Measurements from ENCODE around the gene ECT2.
"Not testable (repeated sequence)": the region's sequence is repeated elsewhere in the genome, so short reads cannot be mapped to it uniquely, and the experiment has no call there.

ECT2 gene

DNA sequence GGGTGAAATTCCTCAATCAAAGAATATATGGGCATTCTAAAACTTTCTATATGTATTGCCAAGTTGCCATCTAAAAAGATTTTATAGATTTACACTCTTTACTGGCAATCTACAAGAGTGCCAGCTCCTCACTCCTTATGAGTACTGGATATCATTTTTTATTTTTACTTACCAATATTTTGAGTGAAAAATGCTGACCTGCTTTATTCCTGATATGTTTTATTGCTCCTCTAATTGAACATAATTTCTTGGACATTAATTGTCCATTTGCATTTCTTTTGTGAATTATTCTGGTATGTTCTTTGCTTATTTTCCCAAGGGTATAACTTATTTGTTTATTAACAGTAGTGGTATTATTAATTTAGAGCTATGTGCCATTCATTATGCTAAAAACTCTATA is 96.8 kb downstream of the ECT2 start:
- no peaks in the 10 kb centered on the region for H3K9me3 Mint-ChIP-seq
- peaks cover 14% of the 10 kb centered on the region for H3K27me3 Mint-ChIP-seq (ENCODE audit: low read depth)
- no peaks in the 10 kb centered on the region for H3K36me3 Mint-ChIP-seq (ENCODE audit: low read depth)
- no peak overlapping the region for H3K27ac Mint-ChIP-seq
- H3K4me3 Mint-ChIP-seq: no peak overlapping the region
- H3K4me1 Mint-ChIP-seq (ENCODE audit: low read depth): no peaks in the 10 kb centered on the region

DNA sequence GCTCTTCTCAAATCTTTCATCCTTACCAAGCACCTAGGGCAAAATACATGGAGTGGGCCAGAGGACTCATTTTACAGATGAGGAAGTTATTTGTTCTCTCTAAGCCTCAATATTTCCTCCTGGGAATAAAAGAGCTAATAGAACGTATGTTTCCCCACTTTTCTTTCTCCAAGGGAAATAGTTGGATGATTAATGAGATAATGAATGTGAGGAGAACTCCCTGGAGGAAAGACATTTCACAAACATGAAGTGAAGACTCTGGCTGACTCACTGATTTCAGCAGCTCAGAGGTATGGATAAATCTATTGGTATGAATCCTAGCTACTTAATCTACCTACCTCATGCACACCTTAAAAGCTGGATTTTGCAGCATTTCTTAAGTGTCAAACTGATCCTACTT is 98.4 kb downstream of the ECT2 start:
- no peaks in the 10 kb centered on the region for H3K9me3 Mint-ChIP-seq

DNA sequence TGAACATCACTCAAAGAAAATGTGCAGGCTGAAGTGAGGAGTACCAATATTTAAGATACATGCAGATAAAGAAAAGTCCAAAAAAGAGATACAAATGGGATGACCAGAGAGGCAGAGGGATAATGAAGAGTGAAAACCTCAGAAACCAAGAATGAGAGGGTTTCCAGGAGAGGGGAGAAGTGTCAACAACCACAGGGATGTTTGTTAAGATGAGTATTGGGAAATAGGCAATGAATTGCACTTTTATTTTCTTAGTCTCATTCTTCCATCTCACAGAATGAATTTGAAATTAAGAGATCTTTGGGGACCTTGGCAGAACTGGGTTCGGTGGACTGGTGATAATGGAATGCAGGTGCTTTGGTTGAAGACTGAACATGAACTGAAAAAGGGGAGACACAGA is 102.5 kb downstream of the ECT2 start:
- Mint-ChIP-seq H3K4me1 (ENCODE audit: low read depth) (no peaks in the 10 kb centered on the region), H3K27ac (no peak overlapping the region), H3K9me3 (no peaks in the 10 kb centered on the region), H3K27me3 (ENCODE audit: low read depth) (peaks cover 9% of the 10 kb centered on the region), H3K4me3 (no peak overlapping the region), H3K36me3 (ENCODE audit: low read depth) (no peaks in the 10 kb centered on the region)

More for the DNA sequence above, 98.4 kb downstream of the ECT2 start:
- Mint-ChIP-seq H3K4me3 (no peak overlapping the region), H3K4me1 (ENCODE audit: low read depth) (no peaks in the 10 kb centered on the region), H3K36me3 (ENCODE audit: low read depth) (no peaks in the 10 kb centered on the region), H3K27me3 (ENCODE audit: low read depth) (peaks cover 14% of the 10 kb centered on the region), H3K27ac (no peak overlapping the region)

DNA sequence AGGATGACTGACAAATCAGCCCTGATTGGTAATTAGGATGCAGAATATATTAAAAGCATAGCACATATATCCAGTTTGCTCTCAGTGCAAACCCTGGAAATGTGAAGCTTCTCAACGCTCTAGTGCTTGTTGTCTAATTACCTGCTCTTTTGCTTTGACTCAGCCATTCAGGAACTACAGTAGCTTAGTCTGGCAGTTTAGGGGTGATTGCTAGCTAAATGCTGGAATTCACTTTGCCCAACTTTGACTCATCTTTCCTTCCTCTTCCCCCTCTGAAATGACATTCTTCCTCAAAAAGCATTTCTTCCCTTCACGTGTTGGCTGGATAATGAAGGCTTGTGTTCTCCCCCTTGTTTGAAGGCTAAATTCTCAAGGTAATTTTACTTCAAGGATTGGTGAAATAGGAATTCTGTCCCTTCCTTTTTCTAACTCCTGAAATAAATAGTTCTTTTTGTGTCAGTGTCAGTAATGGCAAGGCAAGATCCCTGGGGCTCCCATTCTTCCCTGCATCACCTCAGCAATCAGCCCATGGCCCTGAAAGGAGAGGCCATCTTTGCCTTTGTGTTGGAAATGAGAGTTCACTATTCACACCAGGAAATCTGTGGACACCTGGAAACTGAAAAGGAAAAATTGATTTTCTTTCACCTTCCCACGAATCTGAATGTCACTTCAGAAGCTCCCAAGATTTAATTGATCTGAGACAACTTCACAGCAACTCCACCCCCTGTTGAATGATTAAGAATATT is 103.6 kb downstream of the ECT2 start:
- Mint-ChIP-seq H3K27ac (no peak overlapping the region), H3K27me3 (ENCODE audit: low read depth) (peaks cover 5% of the 10 kb centered on the region), H3K4me3 (no peak overlapping the region), H3K4me1 (ENCODE audit: low read depth) (no peaks in the 10 kb centered on the region), H3K9me3 (no peaks in the 10 kb centered on the region), H3K36me3 (ENCODE audit: low read depth) (no peaks in the 10 kb centered on the region)

DNA sequence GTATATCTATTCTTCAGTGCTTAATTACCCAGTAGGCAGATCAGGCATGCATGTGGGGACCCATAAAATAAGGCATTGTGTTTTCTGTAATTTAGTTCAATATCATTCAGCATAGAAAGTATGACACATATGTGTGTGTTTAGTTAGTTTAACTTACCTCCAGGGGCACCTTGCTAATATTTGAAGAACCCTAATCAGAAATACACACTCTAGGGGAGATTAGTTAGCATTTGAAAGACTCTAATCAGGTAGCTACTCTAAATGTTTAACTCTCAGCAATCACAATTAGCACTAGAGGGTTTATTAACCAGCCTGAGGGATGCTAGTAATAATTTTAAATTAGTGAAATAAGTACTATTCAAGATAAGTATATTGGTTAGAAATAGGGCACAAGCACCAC is 104.5 kb downstream of the ECT2 start:
- Mint-ChIP-seq H3K4me1 (ENCODE audit: low read depth) (no peaks in the 10 kb centered on the region), H3K4me3 (no peak overlapping the region), H3K27me3 (ENCODE audit: low read depth) (peaks cover 4% of the 10 kb centered on the region), H3K36me3 (ENCODE audit: low read depth) (no peaks in the 10 kb centered on the region), H3K9me3 (no peaks in the 10 kb centered on the region), H3K27ac (no peak overlapping the region)

DNA sequence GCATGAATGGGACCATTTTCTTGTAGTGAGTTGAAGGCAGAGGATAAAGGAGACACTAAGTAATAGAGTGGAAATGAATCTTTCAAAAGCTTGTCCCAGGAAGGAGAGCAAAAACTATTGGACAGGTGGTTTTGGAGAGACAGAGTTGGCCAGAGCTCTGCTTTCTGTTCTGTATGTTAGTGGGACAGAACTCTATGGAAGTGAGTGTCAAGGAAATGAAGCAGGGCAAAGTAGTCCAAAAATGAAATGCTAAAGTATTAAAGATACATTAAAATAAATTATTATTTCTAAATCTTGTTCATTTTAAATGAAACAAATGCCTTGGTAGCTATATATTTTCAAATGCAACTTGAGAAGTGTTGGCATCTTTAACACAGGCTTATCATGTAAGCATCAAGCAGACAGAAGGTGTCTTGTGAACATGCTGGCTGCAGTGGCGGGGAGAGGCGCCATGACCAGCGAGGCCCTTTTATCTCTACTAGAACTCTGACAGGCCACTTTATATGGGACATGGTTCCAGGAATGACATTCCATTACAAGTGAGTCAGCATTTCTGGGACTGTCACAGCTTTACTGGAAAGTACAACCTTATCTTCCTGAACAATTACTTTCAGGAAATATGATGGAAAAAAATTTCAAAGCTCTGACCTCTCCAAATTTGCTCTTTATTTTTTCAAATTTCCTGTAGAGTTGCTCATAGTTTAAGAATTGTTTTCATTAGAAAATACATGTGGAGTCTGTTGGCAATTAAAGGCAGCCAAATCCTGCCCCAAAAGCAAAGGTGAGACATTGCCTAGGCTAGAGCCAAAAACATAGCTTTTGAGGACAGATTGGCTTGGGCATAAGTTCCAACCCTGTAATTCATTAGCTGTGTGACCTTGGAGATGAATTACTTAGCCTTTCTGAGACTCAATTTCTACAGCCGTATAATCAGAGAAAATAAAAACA is 106.5 kb downstream of the ECT2 start:
- H3K36me3 Mint-ChIP-seq (ENCODE audit: low read depth): no peaks in the 10 kb centered on the region
- H3K9me3 Mint-ChIP-seq: no peaks in the 10 kb centered on the region
- no peak overlapping the region for H3K27ac Mint-ChIP-seq
- H3K4me1 Mint-ChIP-seq (ENCODE audit: low read depth): no peaks in the 10 kb centered on the region
- peaks cover 4% of the 10 kb centered on the region for H3K27me3 Mint-ChIP-seq (ENCODE audit: low read depth)
- no peak overlapping the region for H3K4me3 Mint-ChIP-seq

DNA sequence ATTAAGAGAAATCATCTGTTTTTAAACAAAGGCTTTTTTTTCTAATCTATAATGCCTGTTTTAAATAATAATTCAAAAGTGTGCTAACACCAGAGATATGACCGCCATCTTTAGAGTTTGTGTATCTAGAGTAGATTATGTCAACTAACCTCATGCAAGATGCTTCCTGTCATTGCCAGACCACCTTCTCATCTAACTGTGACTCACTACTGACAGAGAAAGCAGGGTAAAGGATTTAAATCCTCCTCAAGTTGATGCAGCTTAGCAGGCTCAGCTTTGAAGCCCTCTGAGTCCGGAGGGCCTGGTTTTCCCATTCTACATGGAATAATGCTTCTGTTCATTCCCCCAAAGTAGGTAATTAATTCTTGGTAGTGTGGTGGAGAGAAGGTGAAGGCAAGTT is 108.5 kb downstream of the ECT2 start:
- H3K4me1 Mint-ChIP-seq (ENCODE audit: low read depth): no peaks in the 10 kb centered on the region
- peaks cover 4% of the 10 kb centered on the region for H3K27me3 Mint-ChIP-seq (ENCODE audit: low read depth)
- H3K27ac Mint-ChIP-seq: no peak overlapping the region
- no peaks in the 10 kb centered on the region for H3K36me3 Mint-ChIP-seq (ENCODE audit: low read depth)
- H3K4me3 Mint-ChIP-seq: no peak overlapping the region
- no peaks in the 10 kb centered on the region for H3K9me3 Mint-ChIP-seq

DNA sequence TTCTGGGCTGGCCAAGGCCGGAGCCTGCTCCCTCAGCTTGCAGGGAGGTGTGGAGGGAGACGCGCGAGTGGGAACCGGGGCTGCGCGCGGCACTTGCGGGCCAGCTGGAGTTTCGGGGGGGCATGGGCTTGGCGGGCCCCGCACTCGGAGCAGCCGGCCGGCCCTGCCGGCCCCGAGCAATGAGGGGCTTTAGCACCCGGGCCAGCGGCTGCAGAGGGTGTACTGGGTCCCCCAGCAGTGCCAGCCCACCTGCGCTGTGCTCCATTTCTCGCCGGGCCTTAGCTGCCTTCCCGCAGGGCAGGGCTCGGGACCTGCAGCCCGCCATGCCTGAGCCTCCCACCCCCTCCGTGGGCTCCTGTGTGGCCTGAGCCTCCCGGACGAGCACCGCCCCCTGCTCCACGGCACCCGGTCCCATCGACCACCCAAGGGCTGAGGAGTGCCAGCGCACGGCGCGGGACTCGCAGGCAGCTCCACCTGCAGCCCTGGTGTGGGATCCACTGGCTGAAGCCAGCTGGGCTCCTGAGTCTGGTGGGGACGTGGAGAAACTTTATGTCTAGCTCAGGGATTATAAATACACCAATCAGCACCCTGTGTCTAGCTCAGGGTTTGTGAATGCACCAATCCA is 116.3 kb downstream of the ECT2 start:
- H3K4me1 Mint-ChIP-seq (ENCODE audit: low read depth); H3K9me3 Mint-ChIP-seq; H3K27me3 Mint-ChIP-seq (ENCODE audit: low read depth); H3K27ac Mint-ChIP-seq; H3K4me3 Mint-ChIP-seq; H3K36me3 Mint-ChIP-seq (ENCODE audit: low read depth): not testable (repeated sequence)

DNA sequence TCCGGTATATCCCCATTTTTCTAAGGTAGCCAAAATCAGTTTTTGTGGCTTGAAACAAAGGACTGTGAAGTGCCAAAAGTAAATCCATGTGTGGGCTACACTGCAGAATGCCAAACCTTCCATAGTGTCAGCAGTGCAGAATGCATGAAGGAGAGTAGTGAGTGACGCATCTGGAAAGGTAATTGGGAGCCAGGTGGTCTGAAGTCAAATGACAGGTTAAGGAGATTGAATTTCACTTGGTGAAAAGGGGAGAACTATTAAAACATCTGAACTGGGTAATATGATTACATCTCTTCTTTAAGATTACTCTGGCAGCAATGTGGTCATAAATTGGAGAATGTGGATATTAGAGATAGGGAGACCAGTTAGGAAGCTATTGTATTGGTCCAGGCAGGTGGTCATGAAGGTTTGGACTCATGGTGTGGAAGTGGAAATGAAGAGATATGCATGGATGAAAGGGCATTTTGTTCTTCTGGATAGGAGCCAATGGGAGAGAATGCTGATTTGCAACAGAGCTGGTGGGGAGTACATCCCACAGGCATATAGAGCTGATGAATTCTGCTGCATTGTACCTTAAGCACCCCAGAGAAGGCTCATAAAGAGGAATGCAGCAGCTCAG is 118.2 kb downstream of the ECT2 start:
- H3K27ac Mint-ChIP-seq: no peak overlapping the region
- H3K4me3 Mint-ChIP-seq: no peak overlapping the region
- no peaks in the 10 kb centered on the region for H3K36me3 Mint-ChIP-seq (ENCODE audit: low read depth)
- H3K9me3 Mint-ChIP-seq: no peaks in the 10 kb centered on the region
- peaks cover 4% of the 10 kb centered on the region for H3K27me3 Mint-ChIP-seq (ENCODE audit: low read depth)
- H3K4me1 Mint-ChIP-seq (ENCODE audit: low read depth): no peaks in the 10 kb centered on the region

DNA sequence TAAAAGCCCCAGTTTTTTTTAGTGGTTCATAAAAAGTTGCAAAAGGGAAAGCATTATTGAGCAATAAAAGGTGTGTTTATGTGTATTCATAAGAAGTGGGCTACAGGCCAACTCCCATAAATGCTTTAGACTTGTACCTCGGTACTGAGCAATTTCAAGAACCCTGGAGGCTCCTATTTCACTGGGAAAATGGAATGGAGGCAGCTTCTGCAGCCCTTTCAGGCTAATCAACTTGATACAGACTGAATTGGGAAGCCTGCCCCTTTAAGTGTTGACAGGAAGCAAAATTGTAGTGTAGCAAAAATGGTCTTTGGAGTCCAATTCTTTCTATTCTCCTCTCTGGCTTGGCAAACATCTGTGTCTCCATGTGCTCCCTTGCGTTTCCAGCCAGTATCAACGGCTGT is 118.8 kb downstream of the ECT2 start:
- no peaks in the 10 kb centered on the region for H3K9me3 Mint-ChIP-seq

DNA sequence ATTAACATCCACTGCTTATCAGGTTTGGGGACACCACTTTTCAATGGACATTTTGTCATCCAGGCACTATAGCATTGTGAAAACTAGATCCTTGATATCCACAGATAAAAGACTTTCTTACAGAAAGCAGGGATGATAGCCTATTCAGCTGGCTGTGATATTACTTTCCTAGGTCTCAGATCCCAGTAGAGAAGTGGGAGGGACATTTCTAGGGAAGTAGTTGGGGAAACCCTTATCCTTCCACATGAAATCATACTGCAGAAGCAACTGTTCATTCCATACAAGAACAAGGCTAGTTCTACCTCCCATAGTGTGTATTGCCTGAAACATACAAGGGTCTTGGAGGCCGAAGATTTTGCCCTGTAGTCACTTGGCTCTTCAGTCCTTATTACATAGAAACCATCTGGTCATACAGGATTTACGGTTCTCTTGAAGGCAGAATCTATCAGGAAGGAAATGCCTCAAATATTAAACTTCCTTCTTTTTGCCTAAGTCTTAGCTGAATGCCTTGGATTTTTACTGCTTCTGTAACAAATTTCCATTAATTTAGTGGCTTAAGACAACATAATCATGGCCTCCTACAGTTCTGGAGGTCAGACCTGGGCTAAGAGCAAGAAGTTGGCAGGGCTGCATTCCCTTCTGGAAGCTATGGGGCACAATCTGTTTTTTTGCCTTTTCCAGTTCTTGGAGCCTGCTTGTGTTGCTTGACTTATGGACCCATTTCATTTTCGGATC is 119.4 kb downstream of the ECT2 start:
- H3K36me3 Mint-ChIP-seq (ENCODE audit: low read depth): no peaks in the 10 kb centered on the region
- no peak overlapping the region for H3K4me3 Mint-ChIP-seq
- no peaks in the 10 kb centered on the region for H3K4me1 Mint-ChIP-seq (ENCODE audit: low read depth)
- H3K9me3 Mint-ChIP-seq: no peaks in the 10 kb centered on the region
- no peak overlapping the region for H3K27ac Mint-ChIP-seq
- H3K27me3 Mint-ChIP-seq (ENCODE audit: low read depth): peaks cover 4% of the 10 kb centered on the region

More for the DNA sequence above, 118.8 kb downstream of the ECT2 start:
- Mint-ChIP-seq H3K4me3 (no peak overlapping the region), H3K27me3 (ENCODE audit: low read depth) (peaks cover 4% of the 10 kb centered on the region), H3K4me1 (ENCODE audit: low read depth) (no peaks in the 10 kb centered on the region), H3K27ac (no peak overlapping the region), H3K36me3 (ENCODE audit: low read depth) (no peaks in the 10 kb centered on the region)
